ENCODE measurements around the gene TBC1D4.
"Not testable (repeated sequence)": the region's sequence is repeated elsewhere in the genome, so short reads cannot be mapped to it uniquely, and the experiment has no call there.

Gene TBC1D4

GRCh38 chr13:75446874-75447273 is 35.1 kb downstream of the TBC1D4 start:
- H3K36me3 ChIP-seq (ENCODE audit: control insufficient read depth, insufficient read depth, low read length): no peaks in the 10 kb centered on the region
- 100% methylated on average over 3 of the region's 3 CpGs for whole genome bisulfite sequencing (ENCODE audit: insufficient coverage, insufficient read length)
- H3K4me3 ChIP-seq (ENCODE audit: low read length): no peak overlapping the region

GRCh38 chr13:75445717-75446499 is 36.1 kb downstream of the TBC1D4 start:
- DNase-seq (ENCODE audit: low read depth, low spot score): no peak
- Histone ChIP-seq H3K36me3 (ENCODE audit: control insufficient read depth, insufficient read depth, low read length) (no peaks in the 10 kb centered on the region), H3K4me1 (ENCODE audit: control insufficient read depth, insufficient read depth, low read length) (0 out of 2 replicates have a peak, but pooled peaks cover 1% of the 10 kb centered on the region), H3K27me3 (ENCODE audit: control insufficient read depth, insufficient read depth, low read length) (no peaks in the 10 kb centered on the region), H3K27ac (ENCODE audit: low read length) (no peak overlapping the region), H3K4me3 (ENCODE audit: low read length) (no peak overlapping the region), H3K9me3 (ENCODE audit: control insufficient read depth, insufficient read depth, low read length) (no peaks in the 10 kb centered on the region)
- whole genome bisulfite sequencing (ENCODE audit: insufficient coverage, insufficient read length): no CpG with 5 or more reads among the region's 7 CpGs

More at GRCh38 chr13:75446874-75447273, 35.1 kb downstream of the TBC1D4 start:
- Histone ChIP-seq H3K9me3 (ENCODE audit: control insufficient read depth, insufficient read depth, low read length) (no peaks in the 10 kb centered on the region), H3K27me3 (ENCODE audit: control insufficient read depth, insufficient read depth, low read length) (no peaks in the 10 kb centered on the region), H3K4me1 (ENCODE audit: control insufficient read depth, insufficient read depth, low read length) (0 out of 2 replicates have a peak, but pooled peaks cover 1% of the 10 kb centered on the region), H3K27ac (ENCODE audit: low read length) (no peak overlapping the region)
- DNase-seq (ENCODE audit: low read depth, low spot score): no peak

- H3K36me3 ChIP-seq (ENCODE audit: control insufficient read depth, insufficient read depth, low read length): no peaks in the 10 kb centered on the region
- no peak overlapping the region for H3K4me3 ChIP-seq (ENCODE audit: low read length)
- H3K27me3 ChIP-seq (ENCODE audit: control insufficient read depth, insufficient read depth, low read length): no peaks in the 10 kb centered on the region
- no CpG with 5 or more reads among the region's 6 CpGs for WGBS (ENCODE audit: insufficient coverage, insufficient read length)
- 0 out of 2 replicates have a peak, but pooled peaks cover 1% of the 10 kb centered on the region for H3K4me1 ChIP-seq (ENCODE audit: control insufficient read depth, insufficient read depth, low read length)
- DNase-seq (ENCODE audit: low read depth, low spot score): no peak
- H3K27ac ChIP-seq (ENCODE audit: low read length): no peak overlapping the region
- H3K9me3 ChIP-seq (ENCODE audit: control insufficient read depth, insufficient read depth, low read length): no peaks in the 10 kb centered on the region
Measured at GRCh38 chr13:75444016-75444415, 38.0 kb downstream of the TBC1D4 start.

GRCh38 chr13:75443356-75443958 is 38.5 kb downstream of the TBC1D4 start:
- no peak for DNase-seq (ENCODE audit: low read depth, low spot score)
- no peaks in the 10 kb centered on the region for H3K36me3 ChIP-seq (ENCODE audit: control insufficient read depth, insufficient read depth, low read length)
- WGBS (ENCODE audit: insufficient coverage, insufficient read length): no CpG with 5 or more reads among the region's 8 CpGs

GRCh38 chr13:75442736-75443234 is 39.2 kb downstream of the TBC1D4 start:
- no peak overlapping the region for H3K27ac ChIP-seq (ENCODE audit: low read length)
- H3K36me3 ChIP-seq (ENCODE audit: control insufficient read depth, insufficient read depth, low read length): no peaks in the 10 kb centered on the region
- no CpG with 5 or more reads among the region's 6 CpGs for WGBS (ENCODE audit: insufficient coverage, insufficient read length)
- H3K9me3 ChIP-seq (ENCODE audit: control insufficient read depth, insufficient read depth, low read length): no peaks in the 10 kb centered on the region
- no peak for DNase-seq (ENCODE audit: low read depth, low spot score)
- 0 out of 2 replicates have a peak, but pooled peaks cover 1% of the 10 kb centered on the region for H3K4me1 ChIP-seq (ENCODE audit: control insufficient read depth, insufficient read depth, low read length)
- no peaks in the 10 kb centered on the region for H3K27me3 ChIP-seq (ENCODE audit: control insufficient read depth, insufficient read depth, low read length)
- no peak overlapping the region for H3K4me3 ChIP-seq (ENCODE audit: low read length)

More at GRCh38 chr13:75443356-75443958, 38.5 kb downstream of the TBC1D4 start:
- Histone ChIP-seq H3K27ac (ENCODE audit: low read length) (no peak overlapping the region), H3K9me3 (ENCODE audit: control insufficient read depth, insufficient read depth, low read length) (no peaks in the 10 kb centered on the region), H3K4me1 (ENCODE audit: control insufficient read depth, insufficient read depth, low read length) (0 out of 2 replicates have a peak, but pooled peaks cover 1% of the 10 kb centered on the region), H3K27me3 (ENCODE audit: control insufficient read depth, insufficient read depth, low read length) (no peaks in the 10 kb centered on the region), H3K4me3 (ENCODE audit: low read length) (no peak overlapping the region)

GRCh38 chr13:75440100-75440499 is 41.9 kb downstream of the TBC1D4 start:
- Histone ChIP-seq H3K27ac (ENCODE audit: low read length) (no peak overlapping the region), H3K27me3 (ENCODE audit: control insufficient read depth, insufficient read depth, low read length) (no peaks in the 10 kb centered on the region), H3K36me3 (ENCODE audit: control insufficient read depth, insufficient read depth, low read length) (no peaks in the 10 kb centered on the region), H3K4me1 (ENCODE audit: control insufficient read depth, insufficient read depth, low read length) (0 out of 2 replicates have a peak, but pooled peaks cover 1% of the 10 kb centered on the region), H3K4me3 (ENCODE audit: low read length) (no peak overlapping the region), H3K9me3 (ENCODE audit: control insufficient read depth, insufficient read depth, low read length) (no peaks in the 10 kb centered on the region)
- WGBS (ENCODE audit: insufficient coverage, insufficient read length): no CpG with 5 or more reads among the region's 2 CpGs
- DNase-seq (ENCODE audit: low read depth, low spot score): no peak

GRCh38 chr13:75437582-75438318 is 44.2 kb downstream of the TBC1D4 start:
- Histone ChIP-seq H3K27me3 (ENCODE audit: control insufficient read depth, insufficient read depth, low read length) (no peaks in the 10 kb centered on the region), H3K4me3 (ENCODE audit: low read length) (no peak overlapping the region), H3K36me3 (ENCODE audit: control insufficient read depth, insufficient read depth, low read length) (no peaks in the 10 kb centered on the region), H3K9me3 (ENCODE audit: control insufficient read depth, insufficient read depth, low read length) (no peaks in the 10 kb centered on the region), H3K4me1 (ENCODE audit: control insufficient read depth, insufficient read depth, low read length) (no peaks in the 10 kb centered on the region), H3K27ac (ENCODE audit: low read length) (no peak overlapping the region)
- no peak for DNase-seq (ENCODE audit: low read depth, low spot score)
- WGBS (ENCODE audit: insufficient coverage, insufficient read length): no CpG with 5 or more reads among the region's 4 CpGs

- not testable (repeated sequence) for H3K4me1 ChIP-seq (ENCODE audit: control insufficient read depth, insufficient read depth, low read length); H3K9me3 ChIP-seq (ENCODE audit: control insufficient read depth, insufficient read depth, low read length)
Measured at GRCh38 chr13:75434126-75434525, 47.8 kb downstream of the TBC1D4 start.

GRCh38 chr13:75432811-75433244 is 49.1 kb downstream of the TBC1D4 start:
- no peak overlapping the region for H3K27ac ChIP-seq (ENCODE audit: low read length)
- no peaks in the 10 kb centered on the region for H3K36me3 ChIP-seq (ENCODE audit: control insufficient read depth, insufficient read depth, low read length)
- no peaks in the 10 kb centered on the region for H3K27me3 ChIP-seq (ENCODE audit: control insufficient read depth, insufficient read depth, low read length)
- WGBS (ENCODE audit: insufficient coverage, insufficient read length): no CpG with 5 or more reads among the region's 5 CpGs
- H3K4me3 ChIP-seq (ENCODE audit: low read length): no peak overlapping the region
- no peak for DNase-seq (ENCODE audit: low read depth, low spot score)
- H3K4me1 ChIP-seq (ENCODE audit: control insufficient read depth, insufficient read depth, low read length): no peaks in the 10 kb centered on the region
- no peaks in the 10 kb centered on the region for H3K9me3 ChIP-seq (ENCODE audit: control insufficient read depth, insufficient read depth, low read length)

More at GRCh38 chr13:75434126-75434525, 47.8 kb downstream of the TBC1D4 start:
- H3K27ac ChIP-seq (ENCODE audit: low read length); H3K4me3 ChIP-seq (ENCODE audit: low read length); H3K27me3 ChIP-seq (ENCODE audit: control insufficient read depth, insufficient read depth, low read length); DNase-seq (ENCODE audit: low read depth, low spot score); H3K36me3 ChIP-seq (ENCODE audit: control insufficient read depth, insufficient read depth, low read length): not testable (repeated sequence)
- no CpG with 5 or more reads among the region's 2 CpGs for WGBS (ENCODE audit: insufficient coverage, insufficient read length)

- Histone ChIP-seq H3K9me3 (ENCODE audit: control insufficient read depth, insufficient read depth, low read length) (no peaks in the 10 kb centered on the region), H3K27ac (ENCODE audit: low read length) (no peak overlapping the region), H3K27me3 (ENCODE audit: control insufficient read depth, insufficient read depth, low read length) (no peaks in the 10 kb centered on the region), H3K4me1 (ENCODE audit: control insufficient read depth, insufficient read depth, low read length) (no peaks in the 10 kb centered on the region), H3K36me3 (ENCODE audit: control insufficient read depth, insufficient read depth, low read length) (no peaks in the 10 kb centered on the region), H3K4me3 (ENCODE audit: low read length) (no peak overlapping the region)
- no peak for DNase-seq (ENCODE audit: low read depth, low spot score)
- no CpG with 5 or more reads among the region's 2 CpGs for WGBS (ENCODE audit: insufficient coverage, insufficient read length)
Measured at GRCh38 chr13:75432045-75432444, 49.9 kb downstream of the TBC1D4 start.

Data from iPS DF 6.9 (cell line).